HCT116 (cell line): ENCODE measurements around the gene DDX41. TPM values are rescaled to one million over a fixed set of nuclear protein-coding genes. Genes with fewer than 3 reads are reported as not detected.

Experiments used
- ATAC-seq: fragments of 200-7000 bp; cut with Tn5 transposase; 2 replicates; pipeline ENCODE4 v1.9.1; 2020; ENCODE audit warnings: mild to moderate bottlenecking, moderate library complexity
- BruUV-seq: library from RNA; stranded (reverse); fragments of 400-500 nt; replicated peaks from 2 replicates; lab custom pipeline; 2021; lab: Mats Ljungman, UMichigan
- CTCF ChIA-PET: fragments of 300-600 bp; sonication (Branson Sonifier 250); formaldehyde crosslinking; loops from one replicate; lab custom pipeline; 2021; ENCODE audit warnings: antibody characterized with exemption; lab: Charles Lee
- POLR2A ChIA-PET: fragments of 300-600, 350-600 bp; sonication (Branson Sonifier 250); formaldehyde crosslinking; loops from one replicate; lab custom pipeline; 2021; ENCODE audit warnings: antibody characterized with exemption; lab: Charles Lee
- RAD21 ChIA-PET, 2 experiments: fragments of 300-600 bp; sonication (Branson Sonifier 250); formaldehyde crosslinking; loops; one replicate each; lab custom pipeline; 2023; ENCODE audit warnings: low total read pairs in 2 of 2; ENCODE audit not compliant: uncharacterized antibody in 2 of 2, unreplicated experiment in 2 of 2, low non-redundant PET in 1 of 2; lab: Charles Lee
- DNase-seq: peaks from one replicate; pipeline ENCODE4 v3.0.0-alpha.2; 2010; ENCODE audit warnings: low read depth, low spot score
- H2AFZ ChIP-seq: fragments of 200-600 bp; shearing (Covaris generic), sonication (generic); 2 replicates; pipeline ENCODE4 v1.6.1; 2017; ENCODE audit warnings: low read depth, mixed run types, mixed read lengths, antibody characterized with exemption, low read length; ENCODE audit not compliant: poor library complexity, severe bottlenecking
- H3K27ac ChIP-seq: 2 replicates; pipeline ENCODE4 v1.5.1; 2012; ENCODE audit warnings: low read depth, low read length
- H3K27me3 ChIP-seq: fragments of 200-600 bp; sonication (generic); 2 replicates; pipeline ENCODE4 v1.6.1; 2016; ENCODE audit warnings: mixed run types, low read length, mixed read lengths; ENCODE audit not compliant: insufficient read depth
- H3K36me3 ChIP-seq, 2 experiments: fragments of 200-500 bp in 1 of 2; fragments of 200-600 bp in 1 of 2; sonication (Bioruptor generic) in 1 of 2; sonication (generic) in 1 of 2; 2 replicates each; pipeline versions ENCODE4 v1.5.1 to v1.6.1; 2014 to 2016; ENCODE audit warnings: low read length in 2 of 2, inconsistent platforms in 1 of 2, mixed read lengths in 1 of 2, mixed run types in 1 of 2; ENCODE audit not compliant: insufficient read depth in 2 of 2, control insufficient read depth in 1 of 2
- H3K4me1 ChIP-seq, 2 experiments: fragments of 200-600 bp in 1 of 2; sonication (generic) in 1 of 2; 2 replicates each; pipeline versions ENCODE4 v1.5.1 to v1.6.1; 2012 to 2017; ENCODE audit warnings: low read length in 2 of 2, inconsistent platforms in 1 of 2, mild to moderate bottlenecking in 1 of 2, mixed read lengths in 1 of 2, mixed run types in 1 of 2, moderate library complexity in 1 of 2; ENCODE audit not compliant: insufficient read depth in 2 of 2, control insufficient read depth in 1 of 2
- H3K4me2 ChIP-seq: fragments of 200-600 bp; sonication (generic); 2 replicates; pipeline ENCODE4 v1.6.1; 2017; ENCODE audit warnings: mixed run types, low read length, mixed read lengths
- H3K4me3 ChIP-seq, 2 experiments: fragments of 200-600 bp in 1 of 2; sonication (generic) in 1 of 2; replicated peaks in 1 of 2; 2 replicates each; pipeline ENCODE4 v1.5.1; 2011 to 2016; ENCODE audit warnings: low read length in 2 of 2, control low read depth in 1 of 2, low read depth in 1 of 2, mild to moderate bottlenecking in 1 of 2, mixed read lengths in 1 of 2, mixed run types in 1 of 2
- H3K79me2 ChIP-seq: fragments of 200-600 bp; sonication (generic); 2 replicates; pipeline ENCODE4 v1.6.1; 2017; ENCODE audit warnings: mild to moderate bottlenecking, mixed run types, low read length, moderate library complexity, mixed read lengths; ENCODE audit not compliant: insufficient read depth
- H3K9ac ChIP-seq: fragments of 200-600 bp; sonication (generic); 2 replicates; pipeline ENCODE4 v1.6.1; 2016; ENCODE audit warnings: low read length, mixed read lengths
- H3K9me2 ChIP-seq: fragments of 200-600 bp; sonication (generic), shearing (Covaris generic); 2 replicates; pipeline ENCODE4 v1.6.1; 2017; ENCODE audit warnings: mixed run types, mild to moderate bottlenecking, moderate library complexity; ENCODE audit not compliant: insufficient read depth
- H3K9me3 ChIP-seq, 2 experiments: fragments of 200-500 bp in 1 of 2; fragments of 200-600 bp in 1 of 2; sonication (Bioruptor generic) in 1 of 2; sonication (generic) in 1 of 2; 2 replicates each; pipeline ENCODE4 v1.6.1; 2014 to 2017; ENCODE audit warnings: low read length in 2 of 2, mixed read lengths in 2 of 2, inconsistent platforms in 1 of 2, low read depth in 1 of 2, mild to moderate bottlenecking in 1 of 2, mixed run types in 1 of 2, moderate library complexity in 1 of 2; ENCODE audit not compliant: control insufficient read depth in 1 of 2, insufficient read depth in 1 of 2
- H4K20me1 ChIP-seq: fragments of 200-600 bp; sonication (generic), shearing (Covaris generic); 2 replicates; pipeline ENCODE4 v1.6.1; 2017; ENCODE audit warnings: mixed run types, mild to moderate bottlenecking, moderate library complexity; ENCODE audit not compliant: insufficient read depth
- ELF1 ChIP-seq: IDR thresholded peaks from 2 replicates; pipeline ENCODE4 v1.6.1; 2012; ENCODE audit warnings: low read depth, borderline replicate concordance
- EZH2phosphoT487 ChIP-seq: fragments of 200-600 bp; IDR thresholded peaks from 2 replicates; pipeline ENCODE4 v1.6.1; 2018; ENCODE audit warnings: antibody characterized with exemption, borderline replicate concordance
- POLR2A ChIP-seq: IDR thresholded peaks from 2 replicates; pipeline ENCODE4 v1.7.0; 2011; ENCODE audit warnings: borderline replicate concordance; ENCODE audit not compliant: insufficient read depth, insufficient read length; ENCODE audit errors: extremely low read depth
- SIN3A ChIP-seq: IDR thresholded peaks from 2 replicates; pipeline ENCODE4 v1.6.1; 2012; ENCODE audit warnings: low read depth
- TCF7L2 ChIP-seq: IDR thresholded peaks from 2 replicates; pipeline ENCODE4 v1.7.0; 2011; ENCODE audit warnings: borderline replicate concordance, inconsistent platforms; ENCODE audit not compliant: insufficient read depth, insufficient read length; ENCODE audit errors: extremely low read depth
- ZFX ChIP-seq: fragments of 450-650 bp; IDR thresholded peaks from 2 replicates; pipeline ENCODE4 v1.6.1; 2017
- intact Hi-C: fragments of 100-400 bp; cut with micrococcal nuclease; formaldehyde crosslinking; loops from 2 replicates; pipeline ENCODE4 v1.10.0; 2022
- total RNA-seq: library from RNA; stranded (reverse); gene quantifications from one replicate; pipeline ENCODE4 v1.2.1, GENCODE V29; 2021; ENCODE audit not compliant: unreplicated experiment
- TF ChIP-seq, protein P1 (sequence below), 3 experiments: fragments of 200-600 bp in 1 of 3; sonication (generic) in 1 of 3; IDR thresholded peaks in 2 of 3; conservative IDR thresholded peaks in 1 of 3; 2 replicates each; pipeline ENCODE4 v1.5.1; 2012 to 2017; ENCODE audit warnings: low read depth in 2 of 3, low read length in 2 of 3, antibody characterized with exemption in 1 of 3, borderline replicate concordance in 1 of 3, control low read depth in 1 of 3, mild to moderate bottlenecking in 1 of 3, mixed read lengths in 1 of 3, mixed run types in 1 of 3, moderate library complexity in 1 of 3; ENCODE audit not compliant: insufficient read depth in 1 of 3
- TF ChIP-seq, protein P2 (sequence below): IDR thresholded peaks from 2 replicates; pipeline ENCODE4 v1.6.1; 2012; ENCODE audit warnings: low read depth

The DDX41 gene
- total RNA-seq, 1 experiment from 2014 or later = 141 TPM

DNA sequence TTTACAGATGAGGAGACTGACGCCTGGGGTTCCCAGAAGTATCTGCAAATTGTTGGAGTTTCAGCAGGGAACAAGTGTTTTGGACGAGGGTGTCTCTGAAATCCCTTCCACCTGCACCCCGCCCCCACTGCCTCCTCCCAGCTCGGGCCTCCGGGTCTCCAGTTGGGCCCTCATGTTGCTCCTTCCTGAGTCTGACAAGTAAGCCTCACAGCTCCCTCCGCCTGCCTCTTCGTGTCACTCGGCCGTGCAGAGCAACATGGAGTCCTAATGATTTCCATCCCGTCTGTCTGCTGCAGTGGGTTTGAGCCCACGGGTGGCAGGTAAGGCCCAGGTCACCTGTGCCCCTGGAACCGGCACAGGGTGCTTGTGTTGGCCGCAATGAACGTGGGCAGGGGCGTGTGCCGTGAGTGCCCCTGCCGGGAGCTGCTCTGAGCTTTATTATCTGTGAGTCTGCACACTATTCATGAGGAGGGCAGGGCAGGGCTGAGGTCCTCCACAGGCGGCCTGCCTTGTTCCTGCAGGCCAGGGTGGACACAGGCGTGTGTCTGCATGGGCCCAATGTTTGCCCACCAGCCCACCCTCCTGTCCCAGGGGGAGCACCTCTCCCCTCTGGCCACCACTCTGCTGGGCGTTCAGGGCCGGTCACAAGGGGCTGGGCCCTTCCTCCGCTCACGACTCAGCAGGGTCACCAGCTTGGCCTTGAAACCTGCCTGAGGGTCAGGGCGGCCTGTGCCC lies 13.2 kb downstream of the DDX41 start:
- Histone ChIP-seq H3K4me2 (no peak overlapping the region), H3K9me3 (no peaks in the 10 kb centered on the region), H3K9ac (no peak overlapping the region), H3K27me3 (no peaks in the 10 kb centered on the region), H3K4me1 (peaks cover 4 to 11% of the 10 kb centered on the region in 2 experiments; a peak in 3 of 4 replicates), H3K4me3 (no peak overlapping the region), H2AFZ (no peak overlapping the region), H4K20me1 (no peaks in the 10 kb centered on the region), H3K9me2 (no peaks in the 10 kb centered on the region), H3K36me3 (no peaks in the 10 kb centered on the region), H3K27ac (no peak overlapping the region), H3K79me2 (no peaks in the 10 kb centered on the region)
- ChIA-PET RAD21 (no interaction called here), CTCF (no interaction called here), POLR2A (no interaction called here)
- DNase-seq (no peak), ATAC-seq (no peak)
- intact Hi-C loops = loop anchor here (5.0 kb wide), 1 partner anchor 201 kb away; the partner anchor contains the start of genes PRELID1 and RAB24
- BruUV-seq = no TSS peak
- no peak for TF ChIP-seq SIN3A
- no peak for TF ChIP-seq EZH2phosphoT487
- TF ChIP-seq ELF1 = no peak
- TF ChIP-seq ZFX = no peak
- TF ChIP-seq TCF7L2 = no peak
- no peak for TF ChIP-seq POLR2A
- TF ChIP-seq, protein P1, sequence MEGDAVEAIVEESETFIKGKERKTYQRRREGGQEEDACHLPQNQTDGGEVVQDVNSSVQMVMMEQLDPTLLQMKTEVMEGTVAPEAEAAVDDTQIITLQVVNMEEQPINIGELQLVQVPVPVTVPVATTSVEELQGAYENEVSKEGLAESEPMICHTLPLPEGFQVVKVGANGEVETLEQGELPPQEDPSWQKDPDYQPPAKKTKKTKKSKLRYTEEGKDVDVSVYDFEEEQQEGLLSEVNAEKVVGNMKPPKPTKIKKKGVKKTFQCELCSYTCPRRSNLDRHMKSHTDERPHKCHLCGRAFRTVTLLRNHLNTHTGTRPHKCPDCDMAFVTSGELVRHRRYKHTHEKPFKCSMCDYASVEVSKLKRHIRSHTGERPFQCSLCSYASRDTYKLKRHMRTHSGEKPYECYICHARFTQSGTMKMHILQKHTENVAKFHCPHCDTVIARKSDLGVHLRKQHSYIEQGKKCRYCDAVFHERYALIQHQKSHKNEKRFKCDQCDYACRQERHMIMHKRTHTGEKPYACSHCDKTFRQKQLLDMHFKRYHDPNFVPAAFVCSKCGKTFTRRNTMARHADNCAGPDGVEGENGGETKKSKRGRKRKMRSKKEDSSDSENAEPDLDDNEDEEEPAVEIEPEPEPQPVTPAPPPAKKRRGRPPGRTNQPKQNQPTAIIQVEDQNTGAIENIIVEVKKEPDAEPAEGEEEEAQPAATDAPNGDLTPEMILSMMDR (IDR thresholded peaks at IDR 0.05 in 2 of 3, conservative IDR thresholded peaks at IDR 0.05 in 1 of 3; ENCODE audit: borderline replicate concordance in 1 of 3, insufficient read depth in 1 of 3, low read depth in 2 of 3, low read length in 2 of 3) = no peak
- TF ChIP-seq, protein P2, sequence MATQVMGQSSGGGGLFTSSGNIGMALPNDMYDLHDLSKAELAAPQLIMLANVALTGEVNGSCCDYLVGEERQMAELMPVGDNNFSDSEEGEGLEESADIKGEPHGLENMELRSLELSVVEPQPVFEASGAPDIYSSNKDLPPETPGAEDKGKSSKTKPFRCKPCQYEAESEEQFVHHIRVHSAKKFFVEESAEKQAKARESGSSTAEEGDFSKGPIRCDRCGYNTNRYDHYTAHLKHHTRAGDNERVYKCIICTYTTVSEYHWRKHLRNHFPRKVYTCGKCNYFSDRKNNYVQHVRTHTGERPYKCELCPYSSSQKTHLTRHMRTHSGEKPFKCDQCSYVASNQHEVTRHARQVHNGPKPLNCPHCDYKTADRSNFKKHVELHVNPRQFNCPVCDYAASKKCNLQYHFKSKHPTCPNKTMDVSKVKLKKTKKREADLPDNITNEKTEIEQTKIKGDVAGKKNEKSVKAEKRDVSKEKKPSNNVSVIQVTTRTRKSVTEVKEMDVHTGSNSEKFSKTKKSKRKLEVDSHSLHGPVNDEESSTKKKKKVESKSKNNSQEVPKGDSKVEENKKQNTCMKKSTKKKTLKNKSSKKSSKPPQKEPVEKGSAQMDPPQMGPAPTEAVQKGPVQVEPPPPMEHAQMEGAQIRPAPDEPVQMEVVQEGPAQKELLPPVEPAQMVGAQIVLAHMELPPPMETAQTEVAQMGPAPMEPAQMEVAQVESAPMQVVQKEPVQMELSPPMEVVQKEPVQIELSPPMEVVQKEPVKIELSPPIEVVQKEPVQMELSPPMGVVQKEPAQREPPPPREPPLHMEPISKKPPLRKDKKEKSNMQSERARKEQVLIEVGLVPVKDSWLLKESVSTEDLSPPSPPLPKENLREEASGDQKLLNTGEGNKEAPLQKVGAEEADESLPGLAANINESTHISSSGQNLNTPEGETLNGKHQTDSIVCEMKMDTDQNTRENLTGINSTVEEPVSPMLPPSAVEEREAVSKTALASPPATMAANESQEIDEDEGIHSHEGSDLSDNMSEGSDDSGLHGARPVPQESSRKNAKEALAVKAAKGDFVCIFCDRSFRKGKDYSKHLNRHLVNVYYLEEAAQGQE = no peak
